ENCODE results near the gene ADISSP. TPM values are rescaled to one million over a fixed set of nuclear protein-coding genes. Genes with fewer than 3 reads are reported as not detected.
A peak's percentile ranks its signal among the peaks of the same experiment; 100 is the strongest.

The ADISSP gene
- total and polyA plus RNA-seq, 2 of the 13 experiments (the other 11 are each of a cell fraction or from before 2014, with no cell fraction given): 38.3 to 90.6 TPM

- TF ChIP-seq, protein P1, sequence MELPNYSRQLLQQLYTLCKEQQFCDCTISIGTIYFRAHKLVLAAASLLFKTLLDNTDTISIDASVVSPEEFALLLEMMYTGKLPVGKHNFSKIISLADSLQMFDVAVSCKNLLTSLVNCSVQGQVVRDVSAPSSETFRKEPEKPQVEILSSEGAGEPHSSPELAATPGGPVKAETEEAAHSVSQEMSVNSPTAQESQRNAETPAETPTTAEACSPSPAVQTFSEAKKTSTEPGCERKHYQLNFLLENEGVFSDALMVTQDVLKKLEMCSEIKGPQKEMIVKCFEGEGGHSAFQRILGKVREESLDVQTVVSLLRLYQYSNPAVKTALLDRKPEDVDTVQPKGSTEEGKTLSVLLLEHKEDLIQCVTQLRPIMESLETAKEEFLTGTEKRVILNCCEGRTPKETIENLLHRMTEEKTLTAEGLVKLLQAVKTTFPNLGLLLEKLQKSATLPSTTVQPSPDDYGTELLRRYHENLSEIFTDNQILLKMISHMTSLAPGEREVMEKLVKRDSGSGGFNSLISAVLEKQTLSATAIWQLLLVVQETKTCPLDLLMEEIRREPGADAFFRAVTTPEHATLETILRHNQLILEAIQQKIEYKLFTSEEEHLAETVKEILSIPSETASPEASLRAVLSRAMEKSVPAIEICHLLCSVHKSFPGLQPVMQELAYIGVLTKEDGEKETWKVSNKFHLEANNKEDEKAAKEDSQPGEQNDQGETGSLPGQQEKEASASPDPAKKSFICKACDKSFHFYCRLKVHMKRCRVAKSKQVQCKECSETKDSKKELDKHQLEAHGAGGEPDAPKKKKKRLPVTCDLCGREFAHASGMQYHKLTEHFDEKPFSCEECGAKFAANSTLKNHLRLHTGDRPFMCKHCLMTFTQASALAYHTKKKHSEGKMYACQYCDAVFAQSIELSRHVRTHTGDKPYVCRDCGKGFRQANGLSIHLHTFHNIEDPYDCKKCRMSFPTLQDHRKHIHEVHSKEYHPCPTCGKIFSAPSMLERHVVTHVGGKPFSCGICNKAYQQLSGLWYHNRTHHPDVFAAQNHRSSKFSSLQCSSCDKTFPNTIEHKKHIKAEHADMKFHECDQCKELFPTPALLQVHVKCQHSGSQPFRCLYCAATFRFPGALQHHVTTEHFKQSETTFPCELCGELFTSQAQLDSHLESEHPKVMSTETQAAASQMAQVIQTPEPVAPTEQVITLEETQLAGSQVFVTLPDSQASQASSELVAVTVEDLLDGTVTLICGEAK (IDR thresholded peaks at IDR 0.05): no peak
- TF ChIP-seq, protein P1 (CRISPR knock-in tag; IDR thresholded peaks at IDR 0.05): no peak
- TF ChIP-seq, protein P2, sequence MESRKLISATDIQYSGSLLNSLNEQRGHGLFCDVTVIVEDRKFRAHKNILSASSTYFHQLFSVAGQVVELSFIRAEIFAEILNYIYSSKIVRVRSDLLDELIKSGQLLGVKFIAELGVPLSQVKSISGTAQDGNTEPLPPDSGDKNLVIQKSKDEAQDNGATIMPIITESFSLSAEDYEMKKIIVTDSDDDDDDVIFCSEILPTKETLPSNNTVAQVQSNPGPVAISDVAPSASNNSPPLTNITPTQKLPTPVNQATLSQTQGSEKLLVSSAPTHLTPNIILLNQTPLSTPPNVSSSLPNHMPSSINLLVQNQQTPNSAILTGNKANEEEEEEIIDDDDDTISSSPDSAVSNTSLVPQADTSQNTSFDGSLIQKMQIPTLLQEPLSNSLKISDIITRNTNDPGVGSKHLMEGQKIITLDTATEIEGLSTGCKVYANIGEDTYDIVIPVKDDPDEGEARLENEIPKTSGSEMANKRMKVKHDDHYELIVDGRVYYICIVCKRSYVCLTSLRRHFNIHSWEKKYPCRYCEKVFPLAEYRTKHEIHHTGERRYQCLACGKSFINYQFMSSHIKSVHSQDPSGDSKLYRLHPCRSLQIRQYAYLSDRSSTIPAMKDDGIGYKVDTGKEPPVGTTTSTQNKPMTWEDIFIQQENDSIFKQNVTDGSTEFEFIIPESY (CRISPR knock-in tag; IDR thresholded peaks at IDR 0.05): peak; percentile 52; the same call in 1 of the 2 replicates
- TF ChIP-seq, protein P3, sequence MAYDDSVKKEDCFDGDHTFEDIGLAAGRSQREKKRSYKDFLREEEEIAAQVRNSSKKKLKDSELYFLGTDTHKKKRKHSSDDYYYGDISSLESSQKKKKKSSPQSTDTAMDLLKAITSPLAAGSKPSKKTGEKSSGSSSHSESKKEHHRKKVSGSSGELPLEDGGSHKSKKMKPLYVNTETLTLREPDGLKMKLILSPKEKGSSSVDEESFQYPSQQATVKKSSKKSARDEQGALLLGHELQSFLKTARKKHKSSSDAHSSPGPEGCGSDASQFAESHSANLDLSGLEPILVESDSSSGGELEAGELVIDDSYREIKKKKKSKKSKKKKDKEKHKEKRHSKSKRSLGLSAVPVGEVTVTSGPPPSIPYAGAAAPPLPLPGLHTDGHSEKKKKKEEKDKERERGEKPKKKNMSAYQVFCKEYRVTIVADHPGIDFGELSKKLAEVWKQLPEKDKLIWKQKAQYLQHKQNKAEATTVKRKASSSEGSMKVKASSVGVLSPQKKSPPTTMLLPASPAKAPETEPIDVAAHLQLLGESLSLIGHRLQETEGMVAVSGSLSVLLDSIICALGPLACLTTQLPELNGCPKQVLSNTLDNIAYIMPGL (CRISPR knock-in tag; IDR thresholded peaks at IDR 0.05; ENCODE audit: borderline replicate concordance in 1 of 2, low read depth in 1 of 2): peak; percentile 21 to 73; a peak in 1 of 4 replicates
- TF ChIP-seq ZNF501 (CRISPR knock-in tag; IDR thresholded peaks at IDR 0.05): peak; percentile 95
- TF ChIP-seq ZKSCAN5 (CRISPR knock-in tag; IDR thresholded peaks at IDR 0.05): no peak
- TF ChIP-seq ZC3H13 (CRISPR knock-in tag; IDR thresholded peaks at IDR 0.05): peak; percentile 60; the same call in 1 of the 2 replicates
- no peak for TF ChIP-seq BRD4 (CRISPR knock-in tag; IDR thresholded peaks at IDR 0.05)
- TF ChIP-seq SUZ12 (IDR thresholded peaks at IDR 0.05; ENCODE audit: low read depth, low read length): peak; percentile 77
- TF ChIP-seq ZNF234 (CRISPR knock-in tag; conservative IDR thresholded peaks at IDR 0.05): no peak
- TF ChIP-seq, protein P4, sequence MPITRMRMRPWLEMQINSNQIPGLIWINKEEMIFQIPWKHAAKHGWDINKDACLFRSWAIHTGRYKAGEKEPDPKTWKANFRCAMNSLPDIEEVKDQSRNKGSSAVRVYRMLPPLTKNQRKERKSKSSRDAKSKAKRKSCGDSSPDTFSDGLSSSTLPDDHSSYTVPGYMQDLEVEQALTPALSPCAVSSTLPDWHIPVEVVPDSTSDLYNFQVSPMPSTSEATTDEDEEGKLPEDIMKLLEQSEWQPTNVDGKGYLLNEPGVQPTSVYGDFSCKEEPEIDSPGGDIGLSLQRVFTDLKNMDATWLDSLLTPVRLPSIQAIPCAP (CRISPR knock-in tag; IDR thresholded peaks at IDR 0.05; ENCODE audit: low read depth): 0 out of 2 replicates have a peak, but pooled peaks have one; percentile 57
Measured at GRCh38 chr20:3781153-3781910, 13.8 kb upstream of the ADISSP start, which contains the start of gene SPEF1 (continued).

Measured in HepG2 (cell line).